Measurements from ENCODE around the gene SMIM41.

The SMIM41 gene

GRCh38 chr12:52145228-52146088 lies 66.0 kb downstream of the SMIM41 start:
- no peak for TF ChIP-seq CTCF (IDR thresholded peaks at IDR 0.05; ENCODE audit: insufficient read depth, low read depth, low read length, missing control alignments)
- no peak overlapping the region for H3K4me3 ChIP-seq (ENCODE audit: low read depth, low read length)
- DNase-seq (ENCODE audit: low read depth): no peak

- no peak for DNase-seq (ENCODE audit: low read depth)
- no peak for TF ChIP-seq CTCF (IDR thresholded peaks at IDR 0.05; ENCODE audit: insufficient read depth, low read depth, low read length, missing control alignments)
- H3K4me3 ChIP-seq (ENCODE audit: low read depth, low read length): no peak overlapping the region
Observed at GRCh38 chr12:52146089-52146821, 66.8 kb downstream of the SMIM41 start.

- no peak for TF ChIP-seq CTCF (IDR thresholded peaks at IDR 0.05; ENCODE audit: insufficient read depth, low read depth, low read length, missing control alignments)
- H3K4me3 ChIP-seq (ENCODE audit: low read depth, low read length): no peak overlapping the region
- no peak for DNase-seq (ENCODE audit: low read depth)
Observed at GRCh38 chr12:52146822-52147366, 67.4 kb downstream of the SMIM41 start.

GRCh38 chr12:52147367-52147963 lies 68.0 kb downstream of the SMIM41 start:
- no peak overlapping the region for H3K4me3 ChIP-seq (ENCODE audit: low read depth, low read length)
- no peak for TF ChIP-seq CTCF (IDR thresholded peaks at IDR 0.05; ENCODE audit: insufficient read depth, low read depth, low read length, missing control alignments)
- no peak for DNase-seq (ENCODE audit: low read depth)

GRCh38 chr12:52147964-52148463 lies 68.5 kb downstream of the SMIM41 start:
- no peak for TF ChIP-seq CTCF (IDR thresholded peaks at IDR 0.05; ENCODE audit: insufficient read depth, low read depth, low read length, missing control alignments)
- no peak for DNase-seq (ENCODE audit: low read depth)

GRCh38 chr12:52148464-52149181 lies 69.1 kb downstream of the SMIM41 start:
- no peak for DNase-seq (ENCODE audit: low read depth)
- TF ChIP-seq CTCF (IDR thresholded peaks at IDR 0.05; ENCODE audit: insufficient read depth, low read depth, low read length, missing control alignments): no peak
- H3K4me3 ChIP-seq (ENCODE audit: low read depth, low read length): no peak overlapping the region

More at GRCh38 chr12:52147964-52148463, 68.5 kb downstream of the SMIM41 start:
- no peak overlapping the region for H3K4me3 ChIP-seq (ENCODE audit: low read depth, low read length)
